Stimulated activated CD8-positive, alpha-beta memory T cell treated with anti-CD3 and anti-CD28 coated beads, Interleukin-2, amount 100 ng/mL, for 48 hours (primary cell): ENCODE results near the gene ATOSA.

ENCODE experiments used
- DNase-seq, 2 donors: peaks; one replicate each; pipeline ENCODE4 v3.0.0-alpha.2; 2020; ENCODE audit warnings: low read depth in 2 of 2

Gene ATOSA

GRCh38 chr15:52652984-52653383, 26.2 kb downstream of the ATOSA start:
- no peak for DNase-seq

GRCh38 chr15:52652286-52652685, 26.9 kb downstream of the ATOSA start:
- DNase-seq = no peak

GRCh38 chr15:52651868-52652267, 27.3 kb downstream of the ATOSA start:
- peak in 1 of 2 donors; percentile 2 for DNase-seq

- DNase-seq = no peak
These were observed 28.1 kb downstream of the ATOSA start for GRCh38 chr15:52651114-52651513.

- DNase-seq = no peak
These were observed 29.5 kb downstream of the ATOSA start for GRCh38 chr15:52649686-52650085.

GRCh38 chr15:52645916-52646315, 33.3 kb downstream of the ATOSA start:
- DNase-seq = no peak

- no peak for DNase-seq
These were observed 36.5 kb downstream of the ATOSA start for GRCh38 chr15:52642386-52643361.

GRCh38 chr15:52636459-52636858, 42.7 kb downstream of the ATOSA start:
- no peak for DNase-seq

- DNase-seq = no peak
These were observed 43.3 kb downstream of the ATOSA start for GRCh38 chr15:52635908-52636307.
